HT-29 (cell line): Measurements from ENCODE around the gene GPSM3. TPM values are rescaled to one million over a fixed set of nuclear protein-coding genes. Genes with fewer than 3 reads are reported as not detected.
"Not testable (repeated sequence)": the region's sequence is repeated elsewhere in the genome, so short reads cannot be mapped to it uniquely, and the experiment has no call there.

ENCODE experiments used
- DNase-seq: peaks from one replicate; pipeline ENCODE4 v3.0.0-alpha.2; 2015; ENCODE audit warnings: low spot score
- small RNA-seq: library from RNA; depleted of rRNA; stranded (forward); fragments of <200 nt; gene quantifications from one replicate; pipeline ENCODE3, GENCODE V24; 2014
- total RNA-seq: library from RNA; depleted of rRNA; stranded (reverse); fragments of >200 nt; shearing (Covaris generic); gene quantifications from 2 replicates; pipeline ENCODE4 v1.2.3, GENCODE V29; 2014; rRNA removed

GPSM3 gene
- total RNA-seq, 1 experiment from 2014 or later = 4.7 TPM

DNA sequence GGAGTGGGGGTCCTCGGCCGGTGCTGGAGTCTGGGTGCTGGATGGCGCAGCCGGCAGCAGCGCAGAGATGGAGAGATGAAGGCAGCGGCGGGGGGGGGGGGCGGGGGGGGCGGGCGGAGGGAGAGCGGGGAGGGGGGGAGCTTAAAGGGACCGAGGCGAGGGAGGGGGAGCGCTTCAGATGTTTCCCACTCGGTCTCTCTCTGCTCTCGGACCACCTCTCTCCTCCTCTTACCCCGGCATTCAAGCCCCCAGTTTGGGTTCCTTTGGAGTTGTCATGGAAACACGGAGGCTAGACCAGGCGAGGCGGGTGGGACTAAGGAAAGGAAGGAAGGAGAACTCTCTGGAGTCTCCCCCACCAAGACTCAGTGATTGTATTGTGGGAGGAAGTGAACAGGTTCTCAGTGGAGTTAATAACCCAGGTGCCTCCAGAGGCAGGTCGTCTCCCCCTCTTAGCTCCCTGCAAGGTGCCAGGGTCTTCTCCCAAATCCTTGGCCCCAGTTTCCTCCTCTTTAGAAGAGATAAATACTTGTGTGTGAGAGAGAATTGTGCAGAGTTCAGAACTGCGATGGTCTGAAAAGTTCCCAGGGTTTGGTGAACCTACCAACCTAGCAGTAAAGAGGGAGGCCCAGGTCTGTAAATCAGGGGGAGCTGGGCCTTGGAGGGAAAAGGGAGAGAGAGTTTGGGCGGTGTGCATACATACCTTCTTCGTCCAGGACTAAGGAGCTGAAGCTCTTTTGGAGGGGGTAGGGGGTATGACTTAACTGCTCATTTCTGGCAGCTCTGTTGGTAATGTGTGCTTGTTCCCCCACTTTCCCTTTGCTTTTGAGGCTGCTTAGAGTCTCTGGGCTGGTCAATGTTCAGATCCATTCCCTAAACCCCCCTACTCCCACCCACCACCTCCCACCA lies 40.3 kb downstream of the GPSM3 start, which contains the start of gene PRRT1:
Gene PRRT1, minus strand, starts transcription at position 77 of the 906 bp plus-strand sequence. CDS start 112 bp downstream, outside the sequence.
- DNase-seq = no peak

- DNase-seq = no peak
Measured at GRCh38 chr6:32151181-32151862, 41.1 kb downstream of the GPSM3 start.

GRCh38 chr6:32149932-32150870 lies 42.2 kb downstream of the GPSM3 start:
- DNase-seq = no peak

DNA sequence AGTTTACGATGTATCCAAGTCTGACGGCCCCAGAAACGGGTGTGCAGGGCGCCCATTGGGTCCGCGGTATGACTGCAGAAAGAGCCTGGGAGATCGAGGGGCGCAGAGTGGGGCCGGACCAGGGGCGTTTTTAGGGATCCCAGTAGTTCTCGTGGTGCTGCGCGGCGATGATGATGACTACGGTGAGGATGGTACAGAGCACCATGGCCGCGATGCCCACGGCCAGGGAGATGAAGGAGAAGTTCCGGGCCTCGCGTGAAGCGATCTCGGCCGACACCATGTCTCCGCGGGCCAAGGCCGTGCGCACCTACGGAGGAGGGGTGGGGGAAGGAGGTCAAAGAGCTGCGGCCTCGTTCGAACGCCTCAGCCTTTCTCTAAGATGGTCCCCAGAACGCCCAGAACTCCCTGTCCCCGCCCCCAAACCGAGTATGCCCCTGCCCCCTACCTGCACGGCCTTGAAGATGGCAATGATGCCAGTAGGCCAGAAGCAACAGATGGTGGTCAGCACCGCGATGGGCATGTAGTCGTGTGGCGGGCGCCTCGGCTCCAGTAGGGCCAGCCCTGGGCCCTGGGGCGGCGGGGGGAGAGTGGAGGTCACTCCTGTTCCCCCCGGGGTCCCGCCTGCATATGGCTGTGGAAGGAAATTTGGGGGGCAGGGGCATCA lies 43.2 kb downstream of the GPSM3 start:
- no peak for DNase-seq

DNA sequence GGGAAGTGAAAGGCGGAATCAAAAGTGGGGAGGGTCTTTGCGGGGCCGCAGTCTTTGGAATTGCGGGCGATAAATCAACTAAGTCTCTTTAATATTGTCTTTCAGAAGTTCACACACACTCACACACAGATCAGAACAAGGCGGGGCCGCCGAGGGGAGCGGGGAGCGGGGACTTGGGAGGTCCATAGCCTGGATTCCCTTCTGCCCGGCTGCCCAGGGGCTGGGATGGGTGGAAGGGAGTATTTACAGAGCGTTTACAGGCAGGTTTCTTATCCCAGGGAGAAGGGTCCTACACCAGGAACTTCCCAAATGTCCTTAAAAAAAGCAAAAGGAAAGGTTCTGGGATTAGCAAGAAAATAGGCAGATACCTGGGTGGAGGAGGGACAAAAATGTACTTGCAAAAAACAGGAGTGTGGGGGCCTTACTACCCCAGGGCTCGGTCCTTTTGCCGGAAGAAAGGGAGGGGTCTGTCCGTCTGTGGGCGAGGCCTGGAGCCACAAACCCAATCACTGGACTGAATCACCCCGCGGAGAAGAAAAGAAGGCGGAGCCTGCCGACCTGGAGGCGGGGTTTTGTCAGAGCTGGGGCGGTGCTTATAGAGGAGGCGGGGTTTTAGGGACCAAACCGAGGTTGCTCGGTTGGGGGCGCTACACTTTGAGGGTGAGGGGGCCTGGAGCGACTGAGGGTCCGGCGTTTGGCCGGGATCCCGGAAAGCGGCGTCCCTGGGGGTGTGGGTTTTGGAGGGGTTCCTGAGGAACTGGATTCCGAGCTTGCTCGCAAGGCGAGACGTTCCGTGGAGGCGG lies 44.0 kb downstream of the GPSM3 start:
- DNase-seq = no peak

DNA sequence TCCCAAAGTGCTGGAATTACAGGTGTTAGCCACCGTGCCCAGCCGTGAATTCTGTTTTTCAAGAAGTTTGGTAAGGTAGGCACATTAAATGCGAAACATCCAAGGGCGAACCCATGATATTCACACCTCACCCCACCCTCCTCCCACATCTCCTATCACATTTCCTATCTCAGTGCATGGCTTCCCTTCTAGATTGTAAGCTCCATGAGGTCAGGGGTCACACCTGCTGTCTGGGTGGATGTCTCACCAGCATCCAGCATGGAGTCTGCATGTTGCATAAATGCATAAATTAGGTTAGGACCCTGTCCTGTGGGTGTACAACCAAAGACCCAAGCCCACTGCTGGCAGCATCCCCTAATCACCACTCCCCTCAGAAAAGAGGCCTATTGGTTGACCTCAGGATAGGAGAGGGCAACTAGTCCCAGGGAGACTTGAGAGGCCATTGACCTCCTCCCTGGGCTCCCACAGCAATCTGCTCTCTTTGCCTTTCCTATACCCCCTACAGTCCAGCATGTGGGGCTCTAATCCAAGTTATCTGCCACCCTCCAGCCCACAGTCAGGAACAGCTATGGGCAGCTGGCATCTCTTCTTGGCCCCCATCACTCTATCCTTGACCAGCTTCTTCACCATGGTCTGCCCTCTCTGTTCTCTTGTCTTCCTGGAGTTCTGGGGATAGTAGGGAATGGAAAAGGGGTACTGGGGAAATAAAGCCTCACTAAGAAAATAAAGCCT lies 44.9 kb downstream of the GPSM3 start:
- DNase-seq = no peak

- no peak for DNase-seq
Measured at GRCh38 chr6:32146687-32147086, 45.8 kb downstream of the GPSM3 start.

DNA sequence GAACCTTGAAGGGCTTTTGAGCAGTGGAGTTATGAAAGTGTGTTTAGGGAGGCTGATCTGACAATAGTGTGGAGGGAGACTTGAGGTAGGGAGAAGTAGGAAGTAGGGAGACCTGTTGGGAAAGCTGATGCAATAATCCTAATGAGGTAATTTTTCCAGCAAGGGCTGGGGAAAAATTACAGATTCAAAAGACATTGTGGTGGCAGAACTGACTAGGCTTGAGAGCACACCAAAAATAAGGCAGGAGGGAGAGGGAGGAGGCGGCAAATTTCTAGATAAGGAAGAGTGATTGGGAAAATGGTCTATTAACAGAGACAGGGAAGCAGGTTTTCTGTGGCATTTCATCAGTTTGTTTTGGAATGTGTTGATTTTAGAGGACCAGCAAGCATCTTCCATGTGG lies 46.2 kb downstream of the GPSM3 start:
- DNase-seq = no peak

DNA sequence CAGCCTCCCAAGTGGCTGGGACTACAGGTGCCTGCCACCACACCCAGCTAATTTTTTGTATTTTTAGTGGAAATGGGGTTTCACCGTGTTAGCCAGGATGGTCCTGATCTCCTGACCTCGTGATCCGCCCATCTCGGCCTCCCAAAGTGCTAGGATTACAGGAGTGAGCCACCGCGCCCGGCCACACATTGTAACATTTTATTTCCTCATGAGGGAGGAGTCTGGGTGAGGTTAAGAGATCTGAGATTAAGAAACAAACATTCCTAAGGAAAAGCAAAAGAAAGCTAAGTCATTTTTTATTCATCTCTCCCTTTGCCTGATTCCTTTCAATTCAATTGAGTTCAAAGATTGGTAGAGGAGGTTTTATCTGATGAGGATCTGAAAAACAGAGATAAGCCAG lies 48.2 kb downstream of the GPSM3 start:
- DNase-seq = not testable (repeated sequence)

Small RNA genes within 50 kb of the gene (small RNA-seq; reads per million reads assigned to genes)
- gene AL662884.1 = not detected
- not detected for gene MIR6833

Other genes with a start within 250 kb of the GPSM3 start
- 2.0 and 2.6 TPM in 2 replicates for gene CFB, start 246.5 kb downstream of the GPSM3 start, total RNA-seq
- gene NELFE, start 233.7 kb downstream of the GPSM3 start, total RNA-seq = 85.4 and 103 TPM in 2 replicates
- gene SKIC2, start 233.5 kb downstream of the GPSM3 start, total RNA-seq = 62.5 and 66.2 TPM in 2 replicates
- gene DXO, start 220.5 kb downstream of the GPSM3 start, total RNA-seq = 54.8 and 61.6 TPM in 2 replicates
- gene C4A, start 210.6 kb downstream of the GPSM3 start, total RNA-seq = 0.57 and 1.9 TPM in 2 replicates
- gene C4B, start 177.8 kb downstream of the GPSM3 start, total RNA-seq = 1.4 and 1.9 TPM in 2 replicates
- gene CYP21A2, start 154.2 kb downstream of the GPSM3 start, total RNA-seq = not detected in 2 replicates
- gene TNXB, start 83.3 kb downstream of the GPSM3 start, total RNA-seq = 0.03 TPM in 1 of 2 replicates, not detected in the other
- 55.7 and 60.0 TPM in 2 replicates for gene ATF6B, start 64.4 kb downstream of the GPSM3 start, total RNA-seq
- gene FKBPL, start 62.4 kb downstream of the GPSM3 start, total RNA-seq = 5.2 and 7.4 TPM in 2 replicates
- gene PRRT1, start 40.7 kb downstream of the GPSM3 start, total RNA-seq = not detected in 2 replicates
- gene PPT2, start 38.5 kb downstream of the GPSM3 start, total RNA-seq = 19.7 and 56.2 TPM in 2 replicates
- 4.5 and 6.6 TPM in 2 replicates for gene EGFL8, start 28.0 kb downstream of the GPSM3 start, total RNA-seq
- gene AGPAT1, start 16.6 kb downstream of the GPSM3 start, total RNA-seq = 48.6 and 52.8 TPM in 2 replicates
- gene RNF5, start 14.2 kb downstream of the GPSM3 start, total RNA-seq = 45.4 and 50.5 TPM in 2 replicates
- 3.0 and 4.9 TPM in 2 replicates for gene AGER, start 8.4 kb downstream of the GPSM3 start, total RNA-seq
- 16.6 and 18.7 TPM in 2 replicates for gene PBX2, start 2.4 kb downstream of the GPSM3 start, total RNA-seq
- gene NOTCH4, start 31.4 kb upstream of the GPSM3 start, total RNA-seq = 2.2 and 2.4 TPM in 2 replicates
- not detected in 2 replicates for gene TSBP1, start 179.3 kb upstream of the GPSM3 start, total RNA-seq
- gene BTNL2, start 214.5 kb upstream of the GPSM3 start, total RNA-seq = not detected in 2 replicates
- not detected in 2 replicates for gene HLA-DRA, start 247.2 kb upstream of the GPSM3 start, total RNA-seq